Omental fat pad (tissue), 4 donors: ENCODE measurements around the gene FGFBP1. TPM values are rescaled to one million over a fixed set of nuclear protein-coding genes. Genes with fewer than 3 reads are reported as not detected.

Experiments
- ATAC-seq: fragments of 150-250 bp; one replicate; pipeline ENCODE4 v1.9.1; 2016; ENCODE audit warnings: mild to moderate bottlenecking, moderate library complexity; ENCODE audit not compliant: low FRiP score
- DNase-seq: peaks from one replicate; pipeline ENCODE4 v3.0.0-alpha.2; 2019; ENCODE audit warnings: low spot score
- CTCF ChIP-seq, 3 donors: fragments of 450-650 bp; IDR thresholded peaks; one replicate each; pipeline ENCODE4 v1.5.1; 2016 to 2017; ENCODE audit warnings: antibody characterized with exemption in 3 of 3, mild to moderate bottlenecking in 3 of 3, moderate library complexity in 2 of 3
- total RNA-seq, 4 donors: library from RNA; depleted of rRNA; stranded (reverse); fragments of >200 nt; gene quantifications; one replicate each; pipeline ENCODE4 v1.1.0, GENCODE V29; 2016

The FGFBP1 gene
- total RNA-seq, 4 donors from 2014 or later, result 0.50 to 25.8 (median 1.9) TPM

GRCh38 chr4:15901998-15902397 is 36.5 kb downstream of the FGFBP1 start:
- ATAC-seq (no peak), DNase-seq (no peak)
- TF ChIP-seq CTCF (IDR thresholded peaks at IDR 0.05), result no peak

DNA sequence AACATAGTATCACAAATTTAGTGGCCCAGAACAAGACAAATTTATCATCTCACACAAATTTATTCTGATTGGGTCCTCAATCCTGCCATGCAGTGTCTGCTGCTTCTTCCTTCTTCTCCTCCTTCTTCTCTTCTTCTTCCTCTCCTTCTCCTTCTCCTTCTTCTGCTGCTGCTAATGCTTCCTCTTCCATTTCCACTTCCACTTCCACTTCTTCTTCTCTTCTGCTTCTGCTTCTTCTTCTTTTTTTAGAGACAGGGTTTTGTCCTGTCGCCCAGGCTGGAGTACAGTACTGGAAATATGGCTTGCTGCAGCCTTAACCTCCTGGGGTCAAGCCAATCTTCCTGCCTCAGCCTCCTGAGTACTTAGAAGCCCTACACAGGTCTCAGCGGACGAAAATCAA is 37.5 kb downstream of the FGFBP1 start:
- DNase-seq (no peak), ATAC-seq (no peak)
- TF ChIP-seq CTCF (IDR thresholded peaks at IDR 0.05), result no peak

GRCh38 chr4:15899511-15899910 is 39.0 kb downstream of the FGFBP1 start:
- TF ChIP-seq CTCF (IDR thresholded peaks at IDR 0.05), result no peak
- ATAC-seq, result no peak
- DNase-seq, result no peak

DNA sequence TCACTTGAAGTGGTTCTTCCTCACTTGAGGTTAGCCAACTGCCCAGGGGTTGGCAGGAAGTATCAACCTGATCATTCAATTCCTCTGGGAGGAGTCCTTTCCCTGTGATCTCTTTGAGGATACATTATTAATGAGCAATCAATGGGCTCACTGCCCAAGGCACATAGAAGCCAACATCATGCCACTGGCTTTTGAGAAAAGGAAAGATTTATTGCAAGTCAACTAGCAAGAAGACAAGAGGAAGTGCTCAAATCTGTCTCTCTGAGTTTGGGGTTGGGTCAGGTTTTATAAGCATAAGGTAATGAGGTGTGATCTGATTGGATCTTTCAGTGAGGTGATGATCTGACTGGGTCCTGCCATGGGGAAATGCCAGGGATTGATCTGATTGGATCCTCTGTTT is 39.6 kb downstream of the FGFBP1 start:
- no peak for DNase-seq
- no peak for ATAC-seq
- no peak for TF ChIP-seq CTCF (IDR thresholded peaks at IDR 0.05)

DNA sequence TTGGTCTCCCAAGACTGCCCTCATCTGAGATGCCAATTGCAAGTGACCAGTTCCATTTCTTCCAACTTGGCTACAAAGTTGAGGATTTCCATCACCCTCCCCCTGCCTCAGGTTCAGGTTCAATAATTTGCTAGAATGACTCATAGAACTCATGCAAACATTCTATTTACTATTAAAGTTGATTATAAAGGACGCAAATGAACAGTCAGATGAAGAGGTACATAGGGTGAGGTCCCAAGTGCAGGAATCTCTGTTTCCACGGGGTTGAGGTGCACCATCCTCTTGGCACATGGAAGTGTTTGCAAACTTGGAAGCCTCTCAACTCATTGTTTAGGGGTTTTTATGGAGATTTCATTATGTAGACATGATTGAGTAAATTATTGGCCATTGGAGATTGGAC is 41.0 kb downstream of the FGFBP1 start:
- DNase-seq, result no peak
- TF ChIP-seq CTCF (IDR thresholded peaks at IDR 0.05), result no peak
- no peak for ATAC-seq

GRCh38 chr4:15894921-15895916 is 43.3 kb downstream of the FGFBP1 start:
- ATAC-seq, result peak; percentile 60
- DNase-seq, result no peak
- no peak for TF ChIP-seq CTCF (IDR thresholded peaks at IDR 0.05)

- ATAC-seq (no peak), DNase-seq (no peak)
- no peak for TF ChIP-seq CTCF (IDR thresholded peaks at IDR 0.05)
Measured at GRCh38 chr4:15894393-15894792, 44.1 kb downstream of the FGFBP1 start.
